Stimulated activated CD4-positive, alpha-beta T cell treated with anti-CD3 and anti-CD28 coated beads, Interleukin-12 subunit alpha, Interleukin-12 subunit beta, amount 100 ng/mL, for 24 hours (primary cell): ENCODE measurements around the gene COL6A3.
"Not testable (repeated sequence)": the region's sequence is repeated elsewhere in the genome, so short reads cannot be mapped to it uniquely, and the experiment has no call there.

Source experiments
- DNase-seq, 2 experiments: peaks; one replicate each; pipeline ENCODE4 v3.0.0-alpha.2; 2020; ENCODE audit warnings: low read depth in 2 of 2

The COL6A3 gene

GRCh38 chr2:237380768-237381167, 33.2 kb downstream of the COL6A3 start:
- DNase-seq: no peak

DNA sequence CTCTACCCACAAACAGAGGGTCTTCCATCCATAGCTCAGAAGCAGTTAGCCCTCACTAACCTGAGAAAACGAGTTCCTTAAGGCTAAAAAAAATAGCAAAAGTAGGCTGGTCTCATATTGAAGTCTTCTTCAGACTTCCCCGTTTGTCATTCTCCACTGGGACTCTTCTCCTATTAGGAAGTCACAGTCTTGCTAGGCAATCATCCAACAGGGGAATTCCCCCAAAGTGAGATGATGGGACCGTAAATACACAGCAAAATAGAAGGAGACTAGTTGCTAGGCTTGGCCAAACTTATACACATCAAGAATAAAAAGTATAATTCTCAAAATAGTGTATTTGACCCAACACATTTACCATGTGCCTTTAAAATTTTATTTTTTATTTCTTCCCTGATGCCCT, 34.3 kb downstream of the COL6A3 start:
- no peak for DNase-seq

- no peak for DNase-seq
These were observed 35.3 kb downstream of the COL6A3 start for GRCh38 chr2:237378650-237379049.

GRCh38 chr2:237374284-237375060, 39.5 kb downstream of the COL6A3 start:
- no peak for DNase-seq

DNA sequence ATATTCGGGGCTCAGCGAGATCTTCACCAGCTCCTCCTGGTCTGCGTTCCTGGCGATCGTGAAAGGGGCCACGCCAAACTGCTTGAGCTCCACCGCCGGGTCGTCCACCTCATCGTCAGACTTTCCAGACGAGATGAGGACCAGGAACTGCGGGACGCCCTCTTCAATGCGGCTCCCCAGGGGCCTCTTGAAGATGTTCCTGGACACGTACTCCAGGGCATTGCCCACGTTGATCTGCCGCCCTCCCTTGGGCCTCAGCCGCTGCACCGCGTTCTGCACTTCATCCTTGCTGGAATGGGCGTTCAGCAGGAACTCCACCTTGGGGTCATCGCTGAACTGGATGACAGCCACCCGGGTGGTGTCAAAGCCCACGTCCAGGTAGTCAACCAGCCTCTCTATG, 42.1 kb downstream of the COL6A3 start:
- DNase-seq: no peak

- no peak for DNase-seq
These were observed 48.3 kb downstream of the COL6A3 start for GRCh38 chr2:237365671-237366070.

- DNase-seq: no peak
These were observed 49.3 kb downstream of the COL6A3 start for GRCh38 chr2:237364655-237365054.

GRCh38 chr2:237361194-237362004, 52.6 kb downstream of the COL6A3 start:
- no peak for DNase-seq

- no peak for DNase-seq
These were observed 53.8 kb downstream of the COL6A3 start for GRCh38 chr2:237359894-237360780.

DNA sequence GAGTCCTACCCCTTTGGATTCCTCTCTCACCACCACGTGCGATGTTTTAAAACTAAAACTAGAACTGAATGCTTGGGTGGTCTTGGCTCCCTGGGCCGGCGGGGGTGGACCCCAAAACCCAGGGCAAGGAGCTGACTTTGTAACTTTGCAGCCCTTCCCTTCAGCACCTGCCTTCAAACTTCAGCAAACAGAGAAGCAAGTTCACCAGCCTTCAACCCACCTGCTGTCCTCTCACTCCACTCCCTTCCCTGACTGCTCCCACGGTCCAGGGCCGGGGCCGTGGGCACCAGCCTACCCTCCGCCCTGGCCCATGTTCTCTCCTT, 54.5 kb downstream of the COL6A3 start:
- no peak for DNase-seq

DNA sequence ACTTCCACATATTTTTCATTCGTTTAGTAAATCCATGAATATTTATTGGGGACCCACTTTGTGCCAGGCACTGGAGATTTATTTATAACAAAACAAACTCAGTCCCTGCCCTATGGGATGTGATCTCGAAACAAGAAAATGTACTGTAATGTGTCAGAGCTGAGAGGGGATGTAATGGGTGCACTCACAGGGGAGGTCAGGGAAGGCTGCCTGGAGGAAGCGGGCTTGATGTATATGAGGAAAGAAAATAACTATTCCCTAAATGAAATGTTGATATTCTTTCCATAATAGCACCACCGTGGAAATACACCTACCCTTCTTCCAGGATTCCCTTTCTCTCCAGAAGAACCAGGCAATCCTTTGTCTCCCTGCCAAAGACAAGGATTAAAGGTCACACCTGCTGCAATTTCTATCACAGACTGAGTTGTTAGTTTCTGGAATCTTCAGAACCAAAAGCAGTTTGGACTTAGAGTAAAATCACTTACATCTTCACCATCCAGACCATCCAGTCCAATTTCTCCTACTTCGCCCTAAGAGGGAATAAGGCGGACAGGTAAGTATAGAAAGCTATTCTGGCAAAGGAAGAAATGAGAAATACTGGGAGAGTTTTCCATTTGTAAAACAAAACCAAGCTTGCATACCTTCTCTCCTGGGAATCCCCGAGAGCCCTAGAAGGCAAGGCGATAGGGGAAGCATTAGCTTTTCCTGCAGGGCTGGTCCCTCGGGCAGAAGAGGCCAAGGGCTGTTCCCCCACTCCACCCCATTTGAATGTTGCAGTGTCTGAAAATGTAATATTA, 55.0 kb downstream of the COL6A3 start:
- no peak for DNase-seq

GRCh38 chr2:237355701-237356100, 58.3 kb downstream of the COL6A3 start:
- no peak for DNase-seq

DNA sequence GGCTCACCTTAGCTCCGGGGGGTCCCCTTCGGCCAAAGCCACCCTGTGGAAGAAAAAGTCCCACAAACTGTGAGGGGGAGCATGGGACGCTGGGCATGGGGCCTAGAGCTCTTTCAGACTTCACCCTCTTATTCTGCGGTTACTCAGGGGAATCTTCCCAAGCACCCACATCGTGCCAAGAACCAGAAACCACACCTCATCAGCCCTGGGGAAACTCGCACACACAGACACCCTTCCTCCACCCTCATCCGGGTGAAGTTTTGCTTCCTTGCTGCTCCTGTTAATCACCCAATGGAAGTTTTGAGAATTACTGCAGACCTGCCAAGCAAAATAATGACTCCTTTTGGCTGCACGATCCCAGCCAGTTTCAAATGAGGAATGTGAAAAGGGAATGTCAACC, 59.1 kb downstream of the COL6A3 start:
- DNase-seq: no peak

DNA sequence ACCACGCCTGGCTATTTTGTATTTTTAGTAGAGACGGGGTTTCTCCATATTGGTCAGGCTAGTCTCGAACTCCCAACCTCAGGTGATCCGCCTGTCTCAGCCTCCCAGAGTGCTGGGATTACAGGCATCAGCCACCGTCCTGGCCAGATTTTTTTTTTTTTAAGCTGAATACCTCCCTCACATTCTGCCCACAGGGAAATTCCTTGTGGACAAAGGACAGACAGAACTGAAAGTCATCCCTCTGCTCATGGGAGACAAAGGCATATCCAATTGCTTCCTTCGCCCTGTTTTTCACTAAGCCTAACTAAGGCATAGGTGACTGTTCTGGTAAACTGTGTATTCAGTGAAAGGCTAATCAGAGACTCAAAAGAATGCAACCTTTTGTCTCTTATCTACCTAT, 59.8 kb downstream of the COL6A3 start:
- not testable (repeated sequence) for DNase-seq

GRCh38 chr2:237353215-237353614, 60.7 kb downstream of the COL6A3 start:
- DNase-seq: no peak

GRCh38 chr2:237352279-237352845, 61.6 kb downstream of the COL6A3 start:
- no peak for DNase-seq

DNA sequence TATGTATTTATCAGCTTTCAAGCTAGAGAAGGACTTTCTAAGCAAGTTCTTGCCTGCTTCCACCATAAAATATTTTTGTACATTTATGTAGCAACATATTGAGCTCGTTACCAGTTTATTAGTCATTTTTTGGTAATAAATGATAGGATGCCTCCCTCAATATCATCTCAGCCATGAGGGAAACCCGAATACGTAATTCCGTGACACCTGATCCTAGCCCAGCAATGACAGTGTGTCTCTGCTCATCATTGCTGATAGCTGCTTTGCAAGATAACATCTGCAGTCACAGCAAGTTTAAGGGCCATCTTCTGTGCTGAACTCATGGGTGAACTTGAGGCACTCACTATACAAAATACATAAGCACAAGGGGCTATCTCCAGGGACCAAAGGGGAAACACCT, 62.2 kb downstream of the COL6A3 start:
- no peak for DNase-seq

GRCh38 chr2:237351046-237351445, 62.9 kb downstream of the COL6A3 start:
- DNase-seq: no peak

GRCh38 chr2:237350597-237350996, 63.4 kb downstream of the COL6A3 start:
- DNase-seq: no peak

- DNase-seq: no peak
These were observed 63.9 kb downstream of the COL6A3 start for GRCh38 chr2:237350070-237350469.

DNA sequence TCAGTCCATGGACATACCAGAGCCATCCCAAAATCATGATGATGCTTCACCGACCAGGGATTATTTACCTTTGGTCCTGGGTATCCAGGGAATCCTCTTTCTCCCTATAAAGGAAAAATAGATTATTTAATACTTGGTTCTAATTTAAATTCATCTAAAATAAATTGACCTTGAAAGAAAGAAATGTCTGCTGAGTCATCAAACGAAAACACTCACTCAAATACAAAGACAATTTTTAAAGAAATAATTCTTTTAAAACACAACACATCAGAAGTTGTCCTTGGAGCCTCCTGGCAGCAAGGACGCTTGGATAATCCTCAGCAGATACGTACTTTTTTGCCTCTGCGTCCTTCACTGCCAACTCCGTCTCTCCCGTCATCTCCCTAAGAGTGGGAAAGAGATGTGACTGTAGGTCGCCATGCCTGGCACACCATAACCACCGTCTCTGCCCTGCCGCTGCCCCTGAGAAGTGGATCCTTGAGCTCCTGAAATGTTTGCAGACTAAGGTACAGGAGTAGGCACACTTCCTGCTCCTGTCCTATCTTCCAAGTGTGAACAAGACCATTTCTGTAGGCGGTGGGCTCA, 65.6 kb downstream of the COL6A3 start:
- no peak for DNase-seq
